K562 (cell line): ENCODE measurements around the gene RHBDD1. TPM values are rescaled to one million over a fixed set of nuclear protein-coding genes. Genes with fewer than 3 reads are reported as not detected.

ENCODE experiments used
- ATAC-seq: fragments of 200-7000 bp; cut with Tn5 transposase; 3 replicates; pipeline ENCODE4 v1.9.1; 2020; ENCODE audit warnings: moderate library complexity
- BruUV-seq: library from RNA; stranded (reverse); fragments of 400-500 nt; replicated peaks from 2 replicates; lab custom pipeline; 2021; lab: Mats Ljungman, UMichigan
- CTCF ChIA-PET: fragments of 300-600 bp; formaldehyde crosslinking; extraction: SDS; loops from one replicate; lab custom pipeline; 2021; ENCODE audit warnings: low intra/inter-chr PET ratio; lab: Yijun Ruan, JAX
- POLR2A ChIA-PET: fragments of 300-600, 350-650 bp; sonication (Branson Sonifier 250); formaldehyde crosslinking; extraction: SDS; loops from one replicate; lab custom pipeline; 2021; ENCODE audit warnings: antibody characterized with exemption, inconsistent platforms; lab: Yijun Ruan, JAX
- DNase-seq, 4 experiments: peaks; one replicate each; pipeline versions ENCODE4 v3.0.0 to v3.0.0-alpha.2; 2011 to 2018; ENCODE audit warnings: low spot score in 3 of 4, mixed read lengths in 3 of 4; ENCODE audit errors: extremely low read depth in 1 of 4
- FAIRE-seq: peaks from 2 replicates; lab custom pipeline; 2011; peaks lifted over from hg19 to GRCh38; lab: Jason Lieb, UNC
- H2AFZ ChIP-seq: 2 replicates; pipeline ENCODE4 v1.6.0; 2011; ENCODE audit warnings: low read depth, low read length, control low read depth, inconsistent platforms
- H3K27ac ChIP-seq: fragments of 200-600 bp; 3 replicates; pipeline ENCODE4 v1.8.0; 2011; ENCODE audit warnings: low read depth, mild to moderate bottlenecking, control low read depth, inconsistent platforms, low read length, moderate library complexity, mixed read lengths; ENCODE audit errors: extremely low read depth
- H3K27me3 ChIP-seq, 2 experiments: fragments of 300-600 bp in 1 of 2; 2 replicates in 1 of 2; 3 replicates in 1 of 2; pipeline versions ENCODE4 v1.6.0 to v1.8.0; 2011; ENCODE audit warnings: inconsistent platforms in 2 of 2, low read length in 2 of 2, mild to moderate bottlenecking in 1 of 2, mixed read lengths in 1 of 2, moderate library complexity in 1 of 2; ENCODE audit not compliant: control insufficient read depth in 2 of 2, insufficient read depth in 2 of 2
- H3K36me3 ChIP-seq: fragments of 300-600 bp; 3 replicates; pipeline ENCODE4 v1.8.0; 2011; ENCODE audit warnings: mild to moderate bottlenecking, low read length, inconsistent platforms; ENCODE audit not compliant: control insufficient read depth, insufficient read depth
- H3K4me1 ChIP-seq, 2 experiments: fragments of 200-600 bp in 1 of 2; replicated peaks in 1 of 2; 2 replicates in 1 of 2; 3 replicates in 1 of 2; pipeline versions ENCODE4 v1.5.1 to v1.8.0; 2011; ENCODE audit warnings: inconsistent platforms in 2 of 2, low read length in 2 of 2, mild to moderate bottlenecking in 1 of 2, mixed read lengths in 1 of 2, moderate library complexity in 1 of 2; ENCODE audit not compliant: control insufficient read depth in 2 of 2, insufficient read depth in 2 of 2
- H3K4me2 ChIP-seq: 2 replicates; pipeline ENCODE4 v1.6.1; 2011; ENCODE audit warnings: low read length, control low read depth, inconsistent platforms, mixed read lengths; ENCODE audit not compliant: insufficient read depth
- H3K4me3 ChIP-seq: fragments of 200-600 bp; sonication (generic), shearing (Covaris generic); 2 replicates; pipeline ENCODE4 v1.5.1; 2016; ENCODE audit warnings: control low read depth, inconsistent platforms
- H3K79me2 ChIP-seq: fragments of 200-600 bp; 3 replicates; pipeline ENCODE4 v1.8.0; 2011; ENCODE audit warnings: low read length, inconsistent platforms; ENCODE audit not compliant: control insufficient read depth, insufficient read depth
- H3K9ac ChIP-seq, 2 experiments: 2 replicates each; pipeline versions ENCODE4 v1.6.0 to v1.6.1; 2011; ENCODE audit warnings: low read depth in 2 of 2, low read length in 2 of 2, control low read depth in 1 of 2, inconsistent platforms in 1 of 2, mild to moderate bottlenecking in 1 of 2, mixed read lengths in 1 of 2; ENCODE audit not compliant: insufficient read depth in 1 of 2
- H3K9me1 ChIP-seq: one replicate; pipeline ENCODE4 v1.6.0; 2011; ENCODE audit warnings: inconsistent platforms, mild to moderate bottlenecking, low read length, moderate library complexity; ENCODE audit not compliant: control insufficient read depth, insufficient read depth
- H3K9me3 ChIP-seq: replicated peaks from 2 replicates; pipeline ENCODE4 v1.5.1; 2011; ENCODE audit warnings: low read depth, low read length, inconsistent platforms; ENCODE audit not compliant: control insufficient read depth, insufficient read depth
- H4K20me1 ChIP-seq: replicated peaks from 2 replicates; pipeline ENCODE4 v1.6.1; 2011; ENCODE audit warnings: low read length, inconsistent platforms, mixed read lengths; ENCODE audit not compliant: control insufficient read depth, insufficient read depth
- DACH1 ChIP-seq: fragments of 450-650 bp; IDR thresholded peaks from 2 replicates; pipeline ENCODE4 v1.6.1; 2018; ENCODE audit not compliant: partially characterized antibody
- NCOA4 ChIP-seq: fragments of 450-650 bp; IDR thresholded peaks from 2 replicates; pipeline ENCODE4 v1.6.1; 2018; ENCODE audit warnings: mild to moderate bottlenecking; ENCODE audit not compliant: partially characterized antibody
- RCOR1 ChIP-seq, 2 experiments: IDR thresholded peaks; 2 replicates each; pipeline ENCODE4 v1.6.1; 2012; ENCODE audit warnings: low read depth in 2 of 2, low read length in 2 of 2, borderline replicate concordance in 1 of 2, improper control_type of control experiment in 1 of 2
- TEAD1 ChIP-seq, 2 experiments: fragments of 450-650 bp in 1 of 2; sonication (generic) in 1 of 2; formaldehyde crosslinking; IDR thresholded peaks; 2 replicates each; pipeline versions ENCODE4 v1.4.0 to v1.8.0; 2020 to 2022; ENCODE audit warnings: mild to moderate bottlenecking in 2 of 2, missing genetic modification reagents in 1 of 2
- THRAP3 ChIP-seq: fragments of 450-650 bp; IDR thresholded peaks from 2 replicates; pipeline ENCODE4 v1.6.1; 2016; ENCODE audit warnings: mild to moderate bottlenecking, inconsistent platforms, borderline replicate concordance
- ZKSCAN3 ChIP-seq: fragments of 250-450 bp; sonication (Bioruptor Pico); IDR thresholded peaks from 2 replicates; pipeline ENCODE4 v1.4.0; 2020
- WGBS: fragments of 100-300 bp; shearing (Covaris generic); methylation state at CpG from one replicate; pipeline ENCODE4 v1.1.6; 2016; ENCODE audit warnings: low coverage, mixed read lengths; ENCODE audit not compliant: insufficient coverage; ENCODE audit errors: missing lambda C conversion rate; 5-methylcytosine and 5-hydroxymethylcytosine counted together
- in situ Hi-C: fragments of 300-500 bp; cut with MboI; formaldehyde crosslinking; loops from 4 replicates; pipeline ENCODE4 v1.15.0; 2018; ENCODE audit warnings: inconsistent platforms, mixed read lengths
- intact Hi-C: fragments of 100-400 bp; cut with micrococcal nuclease; formaldehyde crosslinking; loops from 2 replicates; pipeline ENCODE4 v1.14.2; 2022
- polyA plus RNA-seq, 8 experiments: library from polyadenylated mRNA; depleted of rRNA in 4 of 8; stranded (reverse) in 5 of 8; unstranded in 3 of 8; fragments of >200 nt; fragmentation: Nextera tagmentation in 2 of 8; fragmentation: Illumina TruSeq in 1 of 8; extraction: Ambion mirVana in 2 of 8; extraction: Trizol in 1 of 8; gene quantifications; 2 replicates each; pipeline versions ENCODE4 v1.2.1 to v1.2.3, GENCODE V29; 2011 to 2014; ENCODE audit warnings: inconsistent platforms in 1 of 8, missing spikeins in 1 of 8
- total RNA-seq, 7 experiments: library from RNA; depleted of rRNA in 6 of 7; stranded (reverse); fragments of >200 nt in 6 of 7; fragmentation: Illumina TruSeq in 2 of 7; extraction: Trizol in 2 of 7; gene quantifications; 2 replicates each; pipeline versions ENCODE4 v1.2.1 to v1.2.3, GENCODE V29; 2011 to 2021; ENCODE audit warnings: low replicate concordance in 1 of 7

Gene RHBDD1
- total and polyA plus RNA-seq, 9 of the 15 experiments (the other 6 are each of a cell fraction or from before 2014, with no cell fraction given) = 4.8 to 34.8 (median 15.6) TPM

- no peaks in the 10 kb centered on the region for H3K9me1 ChIP-seq
- intact Hi-C loops = no loop called here
- H3K4me3 ChIP-seq = no peak overlapping the region
- POLR2A ChIA-PET = no interaction called here
- H3K27ac ChIP-seq = no peak overlapping the region
- no peak overlapping the region for H3K4me2 ChIP-seq
- BruUV-seq = no TSS peak
- CTCF ChIA-PET = no interaction called here
- peaks cover 0 to 4% of the 10 kb centered on the region in 2 experiments; a peak in 2 of 5 replicates for H3K4me1 ChIP-seq
- 100% methylated on average over 3 of the region's 6 CpGs for WGBS
- FAIRE-seq (no peak), ATAC-seq (no peak), DNase-seq (no peak)
- TF ChIP-seq DACH1 (no peak), RCOR1 (IDR thresholded peaks at IDR 0.05; ENCODE audit: borderline replicate concordance in 1 of 2, low read depth in 2 of 2, low read length in 2 of 2) (no peak), TEAD1 (CRISPR knock-in tag; IDR thresholded peaks at IDR 0.05) (no peak), NCOA4 (no peak), ZKSCAN3 (CRISPR knock-in tag) (no peak), THRAP3 (no peak)
- no peaks in the 10 kb centered on the region for H4K20me1 ChIP-seq
- in situ Hi-C loops = no loop called here
- peaks cover 6% of the 10 kb centered on the region; the same call in 1 of the 3 replicates for H3K79me2 ChIP-seq
- no peaks in the 10 kb centered on the region for H3K27me3 ChIP-seq
- no peak overlapping the region for H3K9ac ChIP-seq
- H3K36me3 ChIP-seq = peaks cover 29% of the 10 kb centered on the region
- H3K9me3 ChIP-seq = no peaks in the 10 kb centered on the region
- H2AFZ ChIP-seq = no peak overlapping the region
Measured at GRCh38 chr2:226865710-226866109, 29.9 kb downstream of the RHBDD1 start.
